ENCODE measurements around the gene SEMA6A. TPM values are rescaled to one million over a fixed set of nuclear protein-coding genes. Genes with fewer than 3 reads are reported as not detected.

Gene SEMA6A
- total RNA-seq, 2 donors from 2014 or later: 7.4 to 11.4 TPM

DNA sequence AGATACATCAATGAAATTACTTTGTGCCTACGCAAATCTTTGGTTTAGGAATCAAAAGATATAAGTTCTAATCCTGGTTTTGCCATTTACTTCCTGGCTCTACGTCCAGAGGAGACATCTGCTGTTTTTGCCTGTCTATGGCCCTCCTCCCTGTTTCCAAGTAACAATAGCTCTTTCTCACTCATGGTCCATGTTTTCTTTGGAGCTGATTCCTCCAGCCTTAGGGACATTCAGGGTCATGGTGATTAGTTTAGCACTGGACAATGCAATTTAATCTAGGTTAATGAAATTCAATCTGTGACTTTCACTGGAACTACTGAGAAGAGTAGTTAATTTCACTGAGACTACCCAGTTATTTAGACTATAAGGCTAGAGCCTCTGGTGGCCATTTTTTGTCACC, 170.6 kb downstream of the SEMA6A start:
- TF ChIP-seq, protein P1, sequence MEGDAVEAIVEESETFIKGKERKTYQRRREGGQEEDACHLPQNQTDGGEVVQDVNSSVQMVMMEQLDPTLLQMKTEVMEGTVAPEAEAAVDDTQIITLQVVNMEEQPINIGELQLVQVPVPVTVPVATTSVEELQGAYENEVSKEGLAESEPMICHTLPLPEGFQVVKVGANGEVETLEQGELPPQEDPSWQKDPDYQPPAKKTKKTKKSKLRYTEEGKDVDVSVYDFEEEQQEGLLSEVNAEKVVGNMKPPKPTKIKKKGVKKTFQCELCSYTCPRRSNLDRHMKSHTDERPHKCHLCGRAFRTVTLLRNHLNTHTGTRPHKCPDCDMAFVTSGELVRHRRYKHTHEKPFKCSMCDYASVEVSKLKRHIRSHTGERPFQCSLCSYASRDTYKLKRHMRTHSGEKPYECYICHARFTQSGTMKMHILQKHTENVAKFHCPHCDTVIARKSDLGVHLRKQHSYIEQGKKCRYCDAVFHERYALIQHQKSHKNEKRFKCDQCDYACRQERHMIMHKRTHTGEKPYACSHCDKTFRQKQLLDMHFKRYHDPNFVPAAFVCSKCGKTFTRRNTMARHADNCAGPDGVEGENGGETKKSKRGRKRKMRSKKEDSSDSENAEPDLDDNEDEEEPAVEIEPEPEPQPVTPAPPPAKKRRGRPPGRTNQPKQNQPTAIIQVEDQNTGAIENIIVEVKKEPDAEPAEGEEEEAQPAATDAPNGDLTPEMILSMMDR (IDR thresholded peaks at IDR 0.05): no peak
- Histone ChIP-seq H3K27ac (no peak overlapping the region), H3K4me1 (ENCODE audit: control insufficient read depth in 1 of 2, low read depth in 2 of 2) (no peaks in the 10 kb centered on the region), H3K4me3 (no peak overlapping the region), H3K27me3 (replicated peaks; ENCODE audit: insufficient read depth) (no peaks in the 10 kb centered on the region), H3K36me3 (no peaks in the 10 kb centered on the region), H3K9me3 (no peaks in the 10 kb centered on the region)
- ATAC-seq (ENCODE audit: insufficient number of reproducible peaks, low FRiP score, low read depth): no peak
- DNase-seq (ENCODE audit: low spot score): no peak

DNA sequence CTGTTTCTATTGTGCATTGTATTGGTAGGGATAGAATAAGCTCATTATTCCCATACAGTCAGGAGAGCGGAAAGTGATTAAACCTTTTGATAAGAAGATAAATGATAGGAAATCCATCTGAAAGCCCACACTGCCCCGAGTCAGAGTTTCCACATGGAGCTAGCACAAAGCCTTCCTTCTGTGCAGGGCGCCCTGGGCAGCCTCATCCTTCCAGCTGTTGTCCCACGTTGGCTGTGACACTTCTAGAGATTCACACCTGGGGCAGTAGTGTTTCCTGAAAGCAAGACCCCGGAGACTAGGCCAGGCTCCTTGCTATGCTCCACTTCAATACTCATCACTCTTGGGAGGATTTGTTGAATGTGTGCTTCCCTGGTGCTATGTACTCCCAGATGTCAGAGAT, 172.4 kb downstream of the SEMA6A start:
- H3K27me3 ChIP-seq (replicated peaks; ENCODE audit: insufficient read depth): no peaks in the 10 kb centered on the region
- H3K9me3 ChIP-seq: no peaks in the 10 kb centered on the region
- no peak overlapping the region for H3K27ac ChIP-seq
- H3K4me3 ChIP-seq: no peak overlapping the region
- ATAC-seq (ENCODE audit: insufficient number of reproducible peaks, low FRiP score, low read depth) (no peak), DNase-seq (ENCODE audit: low spot score) (no peak)
- TF ChIP-seq, protein P1 (IDR thresholded peaks at IDR 0.05): no peak
- H3K4me1 ChIP-seq (ENCODE audit: control insufficient read depth in 1 of 2, low read depth in 2 of 2): no peaks in the 10 kb centered on the region
- H3K36me3 ChIP-seq: no peaks in the 10 kb centered on the region

DNA sequence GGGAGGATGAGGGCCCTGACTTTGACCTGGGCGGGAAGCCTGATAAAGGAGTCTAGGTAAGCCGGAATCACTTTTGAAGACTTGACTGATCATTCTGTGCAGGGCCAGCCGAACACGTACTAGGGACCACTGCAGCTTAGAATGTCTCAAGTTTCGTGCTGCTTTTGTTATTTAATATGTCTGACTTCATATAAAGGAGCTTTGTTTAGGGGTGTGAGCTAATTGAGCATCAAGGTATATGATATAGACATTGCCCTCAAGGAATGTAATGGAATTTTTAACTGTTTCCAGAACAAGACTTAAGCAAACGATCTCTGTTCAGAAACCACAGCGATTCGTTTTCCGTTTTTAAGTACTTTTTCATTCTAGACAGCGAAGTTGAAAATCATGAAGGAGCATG, 173.0 kb downstream of the SEMA6A start:
- H3K4me1 ChIP-seq (ENCODE audit: control insufficient read depth in 1 of 2, low read depth in 2 of 2): peaks cover 0 to 3% of the 10 kb centered on the region in 2 donors

DNA sequence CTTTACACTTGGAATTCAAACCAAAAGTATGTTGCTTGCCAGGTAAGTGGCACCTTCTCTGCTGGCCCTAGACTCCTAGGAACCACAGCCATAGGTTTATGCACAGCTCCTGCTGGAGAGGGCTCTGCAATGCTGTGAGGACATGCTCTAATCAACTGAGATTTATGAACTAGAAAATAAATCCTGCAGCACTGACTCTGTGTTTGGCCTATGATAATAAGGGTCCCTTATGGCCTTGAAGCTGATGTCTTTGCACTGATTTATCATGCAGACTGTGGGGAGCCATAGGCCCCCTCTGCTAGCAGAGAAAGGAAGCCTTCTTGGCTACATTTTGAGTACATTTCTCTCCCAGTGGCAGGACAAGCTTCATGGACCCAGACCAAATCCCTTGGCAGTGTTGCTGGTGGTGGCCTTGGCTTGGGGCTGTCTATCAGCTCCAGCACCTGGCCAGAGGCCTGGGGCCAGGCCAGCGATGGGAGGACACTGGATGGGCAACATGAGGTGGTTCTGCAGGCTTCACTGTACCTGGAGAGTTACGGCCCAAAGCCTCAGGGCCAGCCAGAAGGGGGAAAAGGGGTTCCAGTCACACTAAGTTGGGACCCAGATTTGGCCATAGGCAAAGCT, 178.0 kb downstream of the SEMA6A start:
- H3K36me3 ChIP-seq: no peaks in the 10 kb centered on the region
- no peak overlapping the region for H3K4me3 ChIP-seq
- DNase-seq (ENCODE audit: low spot score) (no peak), ATAC-seq (ENCODE audit: insufficient number of reproducible peaks, low FRiP score, low read depth) (no peak)
- peak overlapping the region; percentile 58 to 71 for H3K27ac ChIP-seq
- no peaks in the 10 kb centered on the region for H3K27me3 ChIP-seq (replicated peaks; ENCODE audit: insufficient read depth)
- peaks cover 13 to 21% of the 10 kb centered on the region in 2 donors for H3K4me1 ChIP-seq (ENCODE audit: control insufficient read depth in 1 of 2, low read depth in 2 of 2)
- H3K9me3 ChIP-seq: no peaks in the 10 kb centered on the region
- TF ChIP-seq, protein P1 (IDR thresholded peaks at IDR 0.05): no peak

More for the DNA sequence above, 173.0 kb downstream of the SEMA6A start:
- ATAC-seq (ENCODE audit: insufficient number of reproducible peaks, low FRiP score, low read depth): no peak
- no peak overlapping the region for H3K27ac ChIP-seq
- DNase-seq (ENCODE audit: low spot score): no peak
- H3K4me3 ChIP-seq: no peak overlapping the region
- TF ChIP-seq, protein P1 (IDR thresholded peaks at IDR 0.05): no peak
- no peaks in the 10 kb centered on the region for H3K27me3 ChIP-seq (replicated peaks; ENCODE audit: insufficient read depth)
- H3K36me3 ChIP-seq: no peaks in the 10 kb centered on the region
- no peaks in the 10 kb centered on the region for H3K9me3 ChIP-seq

DNA sequence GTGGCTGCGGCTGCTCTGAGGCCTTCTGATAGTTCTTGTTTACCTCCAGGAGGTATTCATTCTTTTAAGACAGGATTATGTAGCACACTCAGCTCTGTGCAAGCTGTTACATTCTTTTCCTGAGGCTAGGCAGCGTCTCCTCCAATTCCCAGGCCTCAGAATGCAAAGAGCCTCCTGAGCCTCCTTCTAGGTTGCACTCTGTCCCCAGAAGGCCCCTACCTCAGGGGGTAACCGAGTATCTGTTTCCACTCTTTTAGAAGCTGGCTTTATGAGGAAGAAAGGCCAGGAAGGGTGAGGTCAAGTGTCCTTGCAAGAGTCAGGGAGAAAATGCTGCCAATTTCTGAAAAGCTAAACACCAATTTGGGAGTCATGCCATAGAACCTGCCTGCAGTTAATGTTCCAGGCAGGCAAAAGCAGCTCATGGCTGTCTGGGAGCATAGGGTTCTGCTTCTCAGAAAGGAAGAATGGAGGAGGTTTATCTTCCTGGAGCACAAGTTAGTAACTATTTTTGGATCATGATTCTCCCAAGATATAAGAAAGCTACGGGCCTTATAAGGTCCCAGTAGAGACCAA, 178.9 kb downstream of the SEMA6A start:
- ATAC-seq (ENCODE audit: insufficient number of reproducible peaks, low FRiP score, low read depth) (peak; percentile 18), DNase-seq (ENCODE audit: low spot score) (no peak)

More for the DNA sequence above, 178.9 kb downstream of the SEMA6A start:
- Histone ChIP-seq H3K9me3 (no peaks in the 10 kb centered on the region), H3K27me3 (replicated peaks; ENCODE audit: insufficient read depth) (no peaks in the 10 kb centered on the region), H3K27ac (peak overlapping the region; percentile 58 to 71), H3K4me1 (ENCODE audit: control insufficient read depth in 1 of 2, low read depth in 2 of 2) (peaks cover 13 to 21% of the 10 kb centered on the region in 2 donors), H3K4me3 (no peak overlapping the region), H3K36me3 (no peaks in the 10 kb centered on the region)
- TF ChIP-seq, protein P1 (IDR thresholded peaks at IDR 0.05): no peak
